Inferior parietal cortex (tissue), 1 donor: ENCODE results near the gene ACSL3.

Source experiments
- DNase-seq: peaks from one replicate; pipeline ENCODE4 v3.0.0-alpha.2; 2016; ENCODE audit errors: extremely low spot score

Gene ACSL3

DNA sequence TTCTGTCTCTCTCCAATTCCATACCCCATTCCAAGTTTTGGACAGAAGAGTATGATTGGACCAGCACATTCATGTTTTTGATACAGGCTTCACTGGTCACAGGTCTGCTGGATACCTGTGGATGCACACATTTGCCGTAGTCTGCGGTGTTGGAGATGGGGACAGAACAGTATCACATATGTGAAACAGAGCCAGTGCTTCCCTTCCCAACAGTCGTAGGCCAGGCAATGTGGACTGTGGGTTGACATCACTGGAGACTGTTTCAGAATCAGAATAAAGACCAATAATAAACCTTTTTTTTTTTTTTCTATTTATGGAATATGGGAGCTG lies 18.7 kb downstream of the ACSL3 start:
- no peak for DNase-seq

DNA sequence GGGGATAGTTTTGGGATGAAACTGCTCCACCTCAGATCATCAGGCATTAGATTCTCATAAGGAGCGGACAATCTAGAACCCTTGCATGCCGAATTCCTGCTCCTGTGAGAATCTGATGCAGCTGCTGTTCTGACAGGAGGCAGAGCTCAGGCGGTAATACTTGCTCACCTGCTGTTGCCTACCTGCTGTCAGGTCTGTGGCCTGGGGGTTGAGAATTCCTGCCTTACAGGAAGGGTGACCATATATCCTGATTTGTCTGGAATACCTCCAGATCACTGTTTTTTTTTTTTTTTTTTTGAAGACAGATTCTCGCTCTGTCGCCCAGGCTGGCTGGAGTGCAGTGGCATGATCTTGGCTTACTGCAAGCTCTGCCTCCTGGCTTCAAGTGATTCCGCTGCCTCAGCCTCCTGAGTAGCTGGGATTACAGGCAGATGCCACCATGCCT lies 21.7 kb downstream of the ACSL3 start:
- no peak for DNase-seq

- no peak for DNase-seq
Measured at GRCh38 chr2:222883420-222883819, 22.6 kb downstream of the ACSL3 start.

- DNase-seq = no peak
Measured at GRCh38 chr2:222884114-222884771, 23.4 kb downstream of the ACSL3 start.

DNA sequence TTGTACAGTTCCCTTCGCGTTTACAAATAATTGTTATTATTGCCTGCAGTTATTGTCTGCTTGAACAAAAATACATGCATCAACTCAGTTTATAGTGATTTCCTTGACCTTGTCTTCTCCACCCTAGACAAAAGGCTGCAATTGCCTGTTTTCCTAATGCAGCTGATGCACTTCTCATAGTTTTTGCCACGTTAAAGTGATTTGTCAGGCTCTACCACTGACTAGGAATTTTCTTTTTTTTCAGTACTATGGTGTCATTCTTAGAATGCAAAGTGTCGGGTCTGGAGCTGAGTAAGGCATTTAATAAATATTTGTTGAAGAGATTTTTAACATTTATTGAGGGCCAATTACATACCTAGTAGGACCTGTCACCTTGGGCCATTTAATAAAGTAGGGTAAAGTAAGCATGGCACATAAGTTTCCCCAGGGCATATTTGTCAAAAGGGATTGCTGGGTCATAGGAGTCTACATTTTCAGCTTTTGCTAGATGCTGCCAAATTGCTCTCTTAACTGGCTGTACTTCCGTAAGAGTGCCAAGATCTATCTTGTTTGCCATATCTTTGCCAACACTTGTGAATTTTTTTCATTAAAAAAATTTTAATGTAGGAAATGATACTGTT lies 24.1 kb downstream of the ACSL3 start:
- DNase-seq = no peak

- DNase-seq = no peak
Measured at GRCh38 chr2:222887124-222887523, 26.3 kb downstream of the ACSL3 start.

GRCh38 chr2:222888716-222889115 lies 27.9 kb downstream of the ACSL3 start:
- no peak for DNase-seq

GRCh38 chr2:222891890-222892289 lies 31.1 kb downstream of the ACSL3 start:
- no peak for DNase-seq

GRCh38 chr2:222892321-222892720 lies 31.5 kb downstream of the ACSL3 start:
- DNase-seq = no peak

- no peak for DNase-seq
Measured at GRCh38 chr2:222892761-222893160, 31.9 kb downstream of the ACSL3 start.

DNA sequence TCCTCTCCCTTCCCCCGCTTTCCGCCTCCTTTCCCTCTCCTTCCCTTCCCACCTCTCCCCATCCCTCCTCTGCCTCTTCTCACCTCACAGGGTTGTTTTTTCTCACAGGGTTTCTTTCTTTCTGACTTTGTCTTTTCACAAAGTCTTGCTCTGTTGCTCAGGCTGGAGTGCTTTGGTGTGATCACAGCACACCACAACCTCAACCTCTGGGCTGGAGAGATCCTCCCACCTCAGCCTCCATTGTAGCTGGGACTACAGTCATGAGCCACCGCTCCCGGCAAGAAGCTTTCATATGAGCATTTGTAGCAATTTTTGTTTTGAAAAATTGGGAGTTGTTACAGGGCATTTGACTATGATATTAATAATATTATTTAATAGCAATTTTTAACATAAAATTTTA lies 32.9 kb downstream of the ACSL3 start:
- DNase-seq = no peak

DNA sequence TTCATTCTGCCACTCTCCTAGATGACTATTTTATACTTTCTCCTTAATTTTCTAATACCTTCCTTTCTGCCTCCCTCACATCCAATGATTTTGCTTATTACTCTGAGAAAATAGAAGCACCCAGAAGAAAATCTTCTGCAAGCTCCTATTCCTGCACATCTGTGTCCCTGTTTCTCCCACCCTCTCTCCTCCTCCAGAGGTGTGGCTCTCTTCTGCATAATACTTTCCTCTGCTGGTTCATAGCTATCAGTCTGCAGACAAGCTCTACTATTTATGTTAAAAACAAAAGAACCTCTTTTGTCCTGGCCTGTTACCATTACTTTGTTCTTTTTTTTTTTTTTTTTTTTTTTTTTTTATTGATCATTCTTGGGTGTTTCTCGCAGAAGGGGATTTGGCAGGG lies 34.3 kb downstream of the ACSL3 start:
- DNase-seq = no peak

GRCh38 chr2:222897898-222898297 lies 37.1 kb downstream of the ACSL3 start:
- DNase-seq = no peak

GRCh38 chr2:222899413-222900181 lies 38.8 kb downstream of the ACSL3 start:
- DNase-seq = no peak

GRCh38 chr2:222900354-222900753 lies 39.5 kb downstream of the ACSL3 start:
- no peak for DNase-seq

DNA sequence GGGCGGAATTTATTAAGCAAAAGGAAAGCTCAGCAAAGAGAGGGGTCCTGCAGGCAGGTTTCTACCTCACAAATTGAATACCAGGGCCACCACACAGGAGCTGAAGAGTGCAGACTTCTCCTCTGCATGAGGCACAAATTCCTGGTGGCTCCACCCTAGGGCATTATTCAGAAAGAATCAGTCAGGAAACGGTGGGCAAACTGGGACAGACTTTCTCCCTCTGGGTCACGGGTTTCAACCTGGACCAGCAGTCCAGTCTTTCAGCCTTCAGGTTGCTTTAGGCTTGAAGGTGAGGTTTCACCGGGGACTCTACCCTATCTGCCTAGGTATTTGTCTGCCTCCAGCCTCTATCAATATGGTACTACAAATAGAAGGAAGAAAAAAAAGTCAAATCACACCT lies 41.8 kb downstream of the ACSL3 start:
- DNase-seq = no peak

- peak; percentile 67 for DNase-seq
Measured at GRCh38 chr2:222903234-222904220, 42.7 kb downstream of the ACSL3 start.

- DNase-seq = no peak
Measured at GRCh38 chr2:222904557-222905258, 43.9 kb downstream of the ACSL3 start.

DNA sequence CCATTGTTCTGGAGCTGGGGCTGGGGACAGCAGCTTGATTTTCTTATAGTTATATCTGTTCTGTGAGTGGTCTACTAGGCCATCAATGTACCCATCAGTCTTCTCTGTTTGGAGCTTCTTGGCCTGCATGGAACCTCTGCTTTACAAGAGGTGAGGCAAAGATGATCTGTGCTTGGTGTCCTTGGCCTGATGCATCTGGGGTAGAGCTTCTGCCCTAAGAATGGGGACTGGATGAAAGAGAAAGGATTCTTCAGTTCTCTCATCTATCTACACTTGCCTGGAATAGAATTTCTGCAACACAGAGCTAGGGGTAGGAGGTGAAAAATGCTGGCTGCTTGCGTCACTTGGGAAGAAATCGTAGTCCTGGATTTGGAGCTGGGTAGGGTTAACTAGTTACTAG lies 46.2 kb downstream of the ACSL3 start:
- DNase-seq = no peak

- no peak for DNase-seq
Measured at GRCh38 chr2:222907790-222908441, 47.1 kb downstream of the ACSL3 start.

DNA sequence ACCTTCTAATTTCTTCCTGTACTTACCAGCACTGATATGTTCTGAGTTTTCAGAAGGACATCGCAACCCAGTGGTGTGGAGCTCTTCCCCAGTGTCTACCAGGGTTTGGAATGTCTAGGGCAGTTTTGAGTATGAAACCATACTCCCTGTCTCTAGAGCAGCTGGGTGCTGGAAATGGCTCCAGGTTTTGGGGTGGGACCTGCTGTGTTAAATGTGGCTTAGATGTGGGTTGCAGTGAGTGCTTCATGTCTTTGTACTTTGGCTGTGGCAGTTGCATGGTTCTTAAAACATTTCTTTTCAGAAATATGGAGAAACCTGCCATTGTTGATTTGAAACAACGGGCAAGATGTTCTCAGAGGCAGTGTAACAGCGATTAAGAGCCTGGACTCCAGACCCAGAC lies 48.5 kb downstream of the ACSL3 start:
- no peak for DNase-seq
